NCI-H146 treated with DMSO at 0.1 percent for 48 hours (cell line): ENCODE data around the gene RGS3.

Experiments used
- DNase-seq: peaks from one replicate; lab custom pipeline; 2025; ENCODE audit not compliant: unreplicated experiment; lab: John Stamatoyannopoulos, UW

Gene RGS3

DNA sequence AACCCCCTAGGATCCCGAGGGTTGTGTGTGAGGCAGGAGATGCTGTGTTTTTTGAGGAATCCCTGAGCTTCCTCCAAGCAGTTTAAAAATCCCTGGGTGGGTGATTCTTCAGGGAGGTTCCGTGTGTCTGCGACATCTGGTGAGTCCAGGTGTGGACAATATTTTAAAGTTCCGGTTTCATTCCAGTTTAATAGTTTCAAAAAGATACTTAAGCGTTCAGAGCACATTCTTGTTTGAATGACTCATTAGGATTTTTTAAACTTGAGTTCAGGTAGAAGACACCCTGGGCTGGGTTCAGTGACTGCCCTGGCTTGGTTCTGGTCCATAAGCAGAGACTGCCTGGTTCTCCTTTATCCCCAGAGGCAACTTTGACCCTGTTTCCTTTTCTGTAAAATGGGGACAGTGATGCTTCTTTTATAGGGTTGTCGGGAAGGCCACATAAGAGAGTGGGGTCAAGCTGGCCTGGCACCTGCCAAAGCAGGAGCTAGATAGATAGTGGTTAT is 119.2 kb downstream of the RGS3 start:
- DNase-seq: no peak

DNA sequence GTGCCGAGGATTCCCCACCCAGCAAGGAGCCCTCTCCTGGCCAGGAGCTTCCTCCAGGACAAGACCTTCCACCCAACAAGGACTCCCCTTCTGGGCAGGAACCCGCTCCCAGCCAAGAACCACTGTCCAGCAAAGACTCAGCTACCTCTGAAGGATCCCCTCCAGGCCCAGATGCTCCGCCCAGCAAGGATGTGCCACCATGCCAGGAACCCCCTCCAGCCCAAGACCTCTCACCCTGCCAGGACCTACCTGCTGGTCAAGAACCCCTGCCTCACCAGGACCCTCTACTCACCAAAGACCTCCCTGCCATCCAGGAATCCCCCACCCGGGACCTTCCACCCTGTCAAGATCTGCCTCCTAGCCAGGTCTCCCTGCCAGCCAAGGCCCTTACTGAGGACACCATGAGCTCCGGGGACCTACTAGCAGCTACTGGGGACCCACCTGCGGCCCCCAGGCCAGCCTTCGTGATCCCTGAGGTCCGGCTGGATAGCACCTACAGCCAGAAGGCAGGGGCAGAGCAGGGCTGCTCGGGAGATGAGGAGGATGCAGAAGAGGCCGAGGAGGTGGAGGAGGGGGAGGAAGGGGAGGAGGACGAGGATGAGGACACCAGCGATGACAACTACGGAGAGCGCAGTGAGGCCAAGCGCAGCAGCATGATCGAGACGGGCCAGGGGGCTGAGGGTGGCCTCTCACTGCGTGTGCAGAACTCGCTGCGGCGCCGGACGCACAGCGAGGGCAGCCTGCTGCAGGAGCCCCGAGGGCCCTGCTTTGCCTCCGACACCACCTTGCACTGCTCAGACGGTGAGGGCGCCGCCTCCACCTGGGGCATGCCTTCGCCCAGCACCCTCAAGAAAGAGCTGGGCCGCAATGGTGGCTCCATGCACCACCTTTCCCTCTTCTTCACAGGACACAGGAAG is 120.2 kb downstream of the RGS3 start:
- DNase-seq: no peak

DNA sequence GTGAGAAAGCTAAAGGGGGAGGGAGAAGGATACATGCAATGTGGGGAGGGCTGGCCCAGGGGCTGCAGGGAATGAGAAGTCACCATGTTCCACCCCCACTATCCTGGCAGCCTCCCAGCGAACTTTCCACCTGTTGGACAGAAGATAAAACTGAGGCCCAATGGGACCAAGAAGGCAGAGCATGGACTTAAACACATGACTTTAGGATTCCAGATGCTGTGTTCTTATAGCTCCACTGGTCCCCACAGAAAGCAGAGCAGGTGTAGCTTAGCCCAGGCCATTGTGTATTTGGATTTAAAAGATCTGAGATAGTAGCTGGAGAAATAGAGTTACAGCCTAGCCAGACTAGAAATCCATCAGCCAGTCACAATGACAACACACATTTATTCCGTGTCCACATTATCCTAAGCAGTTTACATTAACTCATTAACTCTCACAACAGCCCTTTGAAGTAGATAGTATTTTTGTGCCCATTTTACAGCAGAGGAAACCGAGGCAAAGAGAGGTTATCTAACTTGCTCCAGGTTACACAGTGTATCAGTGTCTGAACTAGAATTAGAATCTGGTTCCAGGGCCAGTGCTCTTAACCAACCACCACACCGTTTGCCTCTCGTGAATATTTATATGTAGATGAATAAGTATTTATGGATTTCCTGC is 121.0 kb downstream of the RGS3 start:
- no peak for DNase-seq

GRCh38 chr9:113585085-113585442 is 121.5 kb downstream of the RGS3 start:
- no peak for DNase-seq

DNA sequence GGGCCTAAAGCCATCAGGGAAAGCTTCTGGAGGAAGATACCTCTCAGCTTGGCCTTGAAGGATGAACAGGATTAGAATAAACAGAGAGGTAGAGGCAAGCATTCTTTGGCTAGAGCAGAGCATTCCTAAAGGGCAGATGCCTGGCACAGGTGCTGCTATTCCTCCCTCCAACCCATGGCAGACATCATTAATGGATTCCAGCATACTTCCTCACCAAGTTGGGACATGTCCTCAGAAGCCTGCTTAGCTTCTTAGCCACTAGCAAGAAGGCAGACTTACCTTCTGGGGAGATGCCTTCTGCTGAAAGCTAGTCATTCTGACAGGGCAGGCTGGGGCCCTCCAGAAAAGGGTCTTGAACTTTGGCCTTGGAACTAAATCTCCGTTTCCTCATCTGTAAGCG is 122.0 kb downstream of the RGS3 start:
- no peak for DNase-seq

DNA sequence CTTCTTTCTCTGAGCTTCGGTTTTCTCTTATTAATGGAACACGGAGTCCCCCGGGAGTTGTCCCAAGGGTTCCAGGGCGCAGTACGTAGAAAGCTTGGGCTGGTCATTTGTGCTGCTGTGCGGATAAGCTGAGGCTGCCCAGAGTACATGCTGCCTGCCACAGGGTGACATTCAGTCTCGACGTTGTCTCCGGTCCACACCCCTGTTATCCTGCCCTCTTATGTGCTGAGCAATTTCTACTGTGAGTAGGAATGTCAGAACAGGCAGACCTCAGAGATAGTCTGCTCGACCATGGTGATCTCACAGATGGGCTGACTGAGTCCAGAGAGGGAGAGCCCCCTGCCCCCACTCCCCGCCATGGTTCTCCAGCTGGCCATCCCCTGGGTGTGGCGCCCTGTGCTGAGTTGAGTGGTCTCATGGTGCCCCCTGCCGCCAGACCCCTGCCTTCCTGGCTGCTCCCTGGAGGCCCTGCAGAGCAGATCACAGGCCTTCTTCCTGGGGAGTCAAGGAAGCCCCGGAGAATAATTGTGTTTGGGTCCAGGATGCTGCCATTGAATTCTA is 124.0 kb downstream of the RGS3 start:
- DNase-seq: no peak

DNA sequence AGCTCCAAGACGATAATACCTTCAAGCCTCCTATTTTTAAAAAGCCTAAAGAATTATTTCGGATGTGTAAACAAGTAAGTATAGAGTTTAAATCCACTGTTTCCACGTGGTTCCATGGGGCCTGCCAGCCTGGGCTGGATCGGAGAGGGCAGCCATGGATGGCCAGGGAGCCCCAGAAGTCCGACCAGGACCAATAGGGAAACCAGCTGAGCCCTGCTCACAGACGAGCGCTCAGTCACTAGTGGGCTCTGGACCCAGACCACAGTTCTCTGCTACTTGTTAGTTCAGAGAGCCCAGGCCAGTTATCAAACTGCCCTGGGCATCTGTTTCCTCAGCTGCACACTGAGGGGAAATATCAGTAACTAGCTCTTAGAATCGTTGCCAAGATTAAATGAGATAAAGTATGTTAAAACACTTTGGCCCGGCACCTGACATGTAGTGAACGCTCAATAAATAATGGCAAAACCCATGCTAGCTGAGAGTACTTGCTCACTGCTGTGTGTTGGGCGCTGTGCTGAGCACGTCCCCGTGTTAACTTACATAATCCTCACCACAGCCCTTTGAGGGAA is 124.8 kb downstream of the RGS3 start:
- DNase-seq: no peak

- no peak for DNase-seq
These were observed 125.4 kb downstream of the RGS3 start for GRCh38 chr9:113588936-113589335.

DNA sequence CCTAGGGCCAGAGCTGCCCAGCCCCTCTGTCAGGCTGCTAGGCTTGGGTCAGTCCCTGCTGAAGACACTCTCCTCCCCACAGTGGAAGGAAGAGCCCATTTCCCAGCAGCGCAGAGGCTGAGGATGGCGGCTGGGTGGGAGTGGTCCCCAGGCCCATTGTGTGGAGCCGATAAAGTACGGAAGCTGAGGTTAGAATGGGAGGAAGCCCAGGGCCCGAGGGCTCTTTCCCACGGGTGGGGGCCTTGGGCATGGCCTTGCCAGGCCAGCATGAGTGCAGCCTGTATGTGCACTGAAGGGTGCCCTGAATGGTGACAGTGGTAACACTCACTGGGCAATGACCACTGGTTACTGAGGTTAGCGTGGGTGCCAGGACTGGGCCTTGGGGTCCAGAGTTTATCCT is 125.9 kb downstream of the RGS3 start:
- DNase-seq: no peak

DNA sequence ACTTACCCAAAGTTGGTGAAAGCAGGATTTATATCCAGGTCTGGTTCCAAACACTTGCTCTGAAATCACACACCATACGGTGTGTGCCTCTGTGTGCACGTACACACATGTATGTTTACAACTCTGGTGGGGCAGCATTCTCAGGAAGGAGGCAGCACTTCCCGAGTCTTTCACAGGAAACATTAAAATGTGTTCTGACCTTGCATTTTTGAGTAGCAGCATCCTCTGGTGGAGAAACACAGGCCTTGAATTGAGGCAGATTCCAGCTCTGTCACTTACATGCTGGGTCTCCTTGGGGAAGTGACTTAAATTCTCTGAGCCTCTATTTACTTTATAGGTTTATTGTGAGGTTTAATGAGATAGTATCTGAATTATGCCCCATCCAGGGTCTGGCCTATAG is 126.4 kb downstream of the RGS3 start:
- no peak for DNase-seq

GRCh38 chr9:113590389-113590788 is 126.9 kb downstream of the RGS3 start:
- no peak for DNase-seq

DNA sequence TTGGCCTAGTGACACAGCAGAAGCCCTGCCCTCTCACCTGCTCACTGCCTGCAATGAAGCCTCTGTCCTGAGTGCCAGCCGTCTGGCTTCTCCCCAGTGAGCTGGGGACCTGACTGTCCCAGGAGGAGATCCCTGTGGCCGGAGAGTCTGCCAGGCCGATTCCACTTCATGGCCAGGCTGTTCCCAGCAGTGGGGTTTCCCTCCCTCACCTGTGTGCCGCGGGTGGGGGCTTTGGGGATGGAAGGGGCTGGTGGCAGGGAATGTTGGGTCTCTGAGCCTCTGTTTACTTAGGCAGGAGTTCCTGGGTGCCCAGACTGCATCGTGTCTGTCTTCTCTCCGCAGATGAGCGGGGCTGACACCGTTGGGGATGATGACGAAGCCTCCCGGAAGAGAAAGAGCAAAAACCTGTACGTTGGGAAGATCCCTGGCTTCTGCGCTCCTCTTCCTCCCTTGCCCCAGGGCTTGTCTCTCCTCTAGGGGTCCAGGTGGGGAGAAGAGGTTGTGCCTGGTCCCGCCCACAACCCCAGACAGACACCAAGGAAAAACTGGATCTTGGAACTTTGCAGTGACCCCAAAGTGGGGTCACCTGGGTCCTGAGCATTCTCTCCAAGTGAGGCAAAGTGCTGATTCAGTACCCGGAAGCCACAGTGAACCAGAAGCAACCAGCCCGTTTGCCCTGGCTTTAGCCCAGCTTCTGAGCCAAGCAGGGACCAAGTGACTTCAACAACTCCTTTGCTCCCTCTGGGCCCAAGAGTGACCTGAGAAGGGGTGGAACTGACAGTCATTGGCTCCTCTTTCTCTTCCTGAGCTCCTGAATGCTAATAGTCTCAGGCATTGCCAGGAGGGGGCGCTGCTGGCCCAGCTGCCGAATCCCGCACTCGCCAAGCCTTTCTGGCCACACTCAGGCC is 127.7 kb downstream of the RGS3 start:
- peak; percentile 9 for DNase-seq

GRCh38 chr9:113591899-113592625 is 128.5 kb downstream of the RGS3 start:
- DNase-seq: no peak

- no peak for DNase-seq
These were observed 129.5 kb downstream of the RGS3 start for GRCh38 chr9:113592876-113593575.

- DNase-seq: no peak
These were observed 130.3 kb downstream of the RGS3 start for GRCh38 chr9:113593682-113594281.

DNA sequence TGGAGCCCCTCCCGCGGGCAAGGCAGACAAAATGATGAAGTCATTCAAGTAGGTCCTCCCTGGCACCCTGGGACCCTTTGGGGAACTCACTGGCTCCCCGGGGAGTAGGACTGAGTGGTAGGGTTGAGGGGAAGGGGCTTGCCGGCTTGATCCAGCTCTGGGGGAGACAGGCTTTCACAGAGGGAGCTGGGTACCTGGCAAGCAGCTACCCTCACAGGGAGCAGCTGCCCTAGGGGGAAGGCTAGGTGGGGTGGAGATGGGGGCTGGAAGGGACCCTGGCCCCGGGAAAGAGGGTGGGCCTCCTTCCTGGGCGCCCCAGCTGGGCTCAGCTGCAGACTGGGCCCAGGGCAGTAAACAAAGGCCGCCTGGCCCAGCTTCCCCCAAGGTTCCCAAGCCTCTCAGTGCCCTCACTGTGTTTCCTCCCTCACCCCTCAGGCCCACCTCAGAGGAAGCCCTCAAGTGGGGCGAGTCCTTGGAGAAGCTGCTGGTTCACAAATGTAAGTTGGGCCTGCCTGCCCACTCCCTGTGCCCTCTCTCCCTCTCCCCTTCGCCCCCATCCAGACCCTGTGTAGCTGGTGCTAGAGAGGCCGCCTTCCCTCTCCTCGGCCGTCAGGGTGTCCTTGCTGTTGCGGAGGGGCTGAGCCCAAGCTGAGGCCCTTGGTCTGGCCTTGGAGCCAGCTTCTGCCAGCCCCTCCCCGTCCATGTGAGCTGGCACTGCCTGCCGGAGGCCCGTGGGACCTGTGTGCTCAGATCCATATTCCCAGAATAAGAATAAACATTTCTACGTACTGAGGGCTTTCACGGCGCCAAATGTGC is 131.2 kb downstream of the RGS3 start:
- no peak for DNase-seq

GRCh38 chr9:113596616-113597320 is 133.2 kb downstream of the RGS3 start:
- DNase-seq: no peak
